HUDEP-2 (cell line): Measurements from ENCODE around the gene TBC1D9B.
"Not testable (repeated sequence)": the region's sequence is repeated elsewhere in the genome, so short reads cannot be mapped to it uniquely, and the experiment has no call there.

Source experiments
- DNase-seq, 76 experiments: peaks; one replicate each; lab custom pipeline; 2025; ENCODE audit not compliant: unreplicated experiment in 76 of 76; lab: John Stamatoyannopoulos, UW

Gene TBC1D9B

GRCh38 chr5:179886190-179886911 lies 21.3 kb downstream of the TBC1D9B start:
- DNase-seq = no peak

GRCh38 chr5:179885491-179886090 lies 22.1 kb downstream of the TBC1D9B start:
- no peak for DNase-seq

GRCh38 chr5:179883163-179883562 lies 24.5 kb downstream of the TBC1D9B start:
- DNase-seq = no peak

GRCh38 chr5:179882338-179882737 lies 25.4 kb downstream of the TBC1D9B start:
- no peak for DNase-seq

GRCh38 chr5:179880848-179881590 lies 26.7 kb downstream of the TBC1D9B start:
- DNase-seq = no peak

GRCh38 chr5:179880066-179880650 lies 27.5 kb downstream of the TBC1D9B start:
- DNase-seq = no peak

GRCh38 chr5:179879690-179880010 lies 28.0 kb downstream of the TBC1D9B start:
- no peak for DNase-seq

GRCh38 chr5:179879003-179879689 lies 28.6 kb downstream of the TBC1D9B start:
- DNase-seq = no peak

GRCh38 chr5:179878222-179879002 lies 29.3 kb downstream of the TBC1D9B start:
- no peak for DNase-seq

- DNase-seq = no peak
Observed at GRCh38 chr5:179876610-179876952, 31.1 kb downstream of the TBC1D9B start.

GRCh38 chr5:179875741-179876609 lies 31.7 kb downstream of the TBC1D9B start:
- DNase-seq = no peak

- no peak for DNase-seq
Observed at GRCh38 chr5:179874536-179875292, 33.0 kb downstream of the TBC1D9B start.

- no peak for DNase-seq
Observed at GRCh38 chr5:179874136-179874535, 33.6 kb downstream of the TBC1D9B start.

GRCh38 chr5:179873588-179874110 lies 34.0 kb downstream of the TBC1D9B start:
- DNase-seq = no peak

GRCh38 chr5:179872828-179873575 lies 34.7 kb downstream of the TBC1D9B start:
- DNase-seq = no peak

GRCh38 chr5:179872055-179872827 lies 35.5 kb downstream of the TBC1D9B start:
- no peak for DNase-seq

GRCh38 chr5:179871533-179871932 lies 36.2 kb downstream of the TBC1D9B start:
- not testable (repeated sequence) for DNase-seq
